ENCODE results near the gene EFNA5.

Gene EFNA5

DNA sequence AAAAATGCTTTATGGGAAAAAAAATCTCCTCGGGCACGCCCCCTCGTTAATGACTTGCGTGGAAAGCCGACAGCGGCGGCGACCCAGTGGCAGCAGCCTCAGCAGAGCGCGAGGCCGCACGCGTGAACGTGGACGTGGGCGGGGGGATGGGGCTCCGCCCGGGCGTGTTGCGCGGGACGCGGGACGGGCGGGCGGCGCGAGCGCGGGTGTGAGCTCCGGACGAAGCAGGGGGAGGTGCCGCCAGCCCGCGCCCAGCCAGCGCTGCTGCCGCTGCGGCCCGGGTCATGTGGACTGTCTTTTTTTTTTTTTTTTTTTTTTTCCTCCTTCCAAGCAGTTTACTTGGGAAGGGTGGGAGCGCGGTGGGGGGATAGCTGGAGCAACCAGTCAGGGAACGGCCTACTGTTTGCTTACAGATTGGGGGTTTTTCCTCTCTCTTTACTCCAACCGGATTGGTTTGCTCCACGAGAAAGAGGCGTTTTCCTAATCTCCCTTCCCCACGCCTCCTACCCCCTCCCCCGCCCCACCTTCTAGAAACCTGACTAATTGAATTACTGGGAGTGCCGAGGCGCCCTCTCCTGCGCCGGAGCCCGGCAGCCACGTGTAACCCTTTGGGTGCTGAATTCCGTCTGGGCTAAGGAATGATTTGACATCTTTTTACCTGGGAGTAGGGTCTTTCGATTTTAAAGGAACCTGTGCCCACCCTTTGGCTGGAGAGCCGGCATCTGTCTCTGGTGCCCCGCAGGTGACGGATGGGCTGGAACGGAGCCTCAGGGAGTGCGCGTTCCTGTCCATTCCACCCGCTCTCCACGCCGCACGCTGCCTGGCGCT lies 1.7 kb upstream of the EFNA5 start:
- no peak for DNase-seq (ENCODE audit: low read depth in 2 of 2)

DNA sequence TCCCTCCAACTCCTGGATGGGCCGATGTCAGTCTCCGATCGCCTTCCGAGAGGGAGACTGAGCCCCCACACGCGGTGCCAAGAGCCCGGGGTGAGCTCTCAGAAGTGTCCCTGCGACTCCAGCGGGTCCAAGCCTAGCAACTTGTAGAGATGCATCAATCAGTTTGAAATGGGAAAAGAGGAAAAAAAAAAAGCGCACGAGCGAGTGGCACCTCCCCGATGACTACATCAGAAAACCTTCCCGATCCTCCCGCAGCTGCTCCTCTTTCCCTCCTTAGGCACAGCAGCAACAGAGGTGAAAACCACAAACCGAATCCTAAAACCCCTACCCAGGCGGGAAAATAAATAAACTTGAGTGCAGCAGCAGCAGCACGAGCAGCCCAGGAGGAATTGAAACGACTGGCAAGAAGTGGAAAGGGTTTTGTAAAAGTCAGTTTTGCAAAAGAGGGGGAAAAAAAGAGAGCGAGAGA lies 1.0 kb upstream of the EFNA5 start:
- DNase-seq (ENCODE audit: low read depth in 2 of 2) = no peak

DNA sequence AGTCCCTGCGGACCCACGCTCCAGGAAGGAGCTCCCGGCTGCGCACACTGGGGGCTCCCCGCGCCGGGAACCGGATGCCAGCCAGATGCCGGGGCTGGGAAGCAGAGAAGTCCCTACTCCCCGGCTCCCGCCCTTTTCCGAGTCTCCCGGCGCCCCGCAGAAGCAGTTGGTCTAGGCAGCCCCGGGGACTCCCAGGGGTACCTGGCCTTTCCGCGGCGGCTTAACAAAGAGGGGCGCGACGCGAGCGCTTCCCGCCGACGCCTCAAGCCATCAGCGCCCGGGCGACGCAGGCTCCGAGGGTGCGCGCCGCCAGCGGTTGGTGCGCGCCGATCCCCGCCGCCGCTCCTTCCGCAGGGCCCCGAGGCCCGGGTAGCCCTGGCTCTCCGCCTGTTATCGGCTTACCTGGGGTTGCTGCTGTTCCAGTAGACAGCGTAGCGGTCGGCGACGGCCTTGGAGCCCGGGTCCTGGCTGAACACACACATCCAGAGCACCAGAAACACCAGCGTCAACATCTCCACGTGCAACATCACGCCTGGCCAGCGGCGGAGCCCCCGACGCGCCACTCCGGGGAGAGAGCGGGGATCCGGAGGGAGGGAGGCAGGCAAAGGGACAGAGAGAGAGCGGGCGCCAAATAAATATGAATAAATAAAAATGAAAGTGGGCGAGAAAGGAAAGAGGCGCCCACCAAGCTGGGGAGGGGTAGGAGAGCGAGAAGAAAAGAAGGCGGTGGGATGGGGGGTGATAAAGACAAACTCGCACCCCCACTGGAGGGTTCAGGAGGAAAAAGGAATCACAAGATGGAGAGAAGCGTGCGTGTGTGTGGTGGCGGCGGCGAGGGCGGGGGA lies 428 bp downstream of the EFNA5 start:
- DNase-seq (ENCODE audit: low read depth in 2 of 2) = no peak

DNA sequence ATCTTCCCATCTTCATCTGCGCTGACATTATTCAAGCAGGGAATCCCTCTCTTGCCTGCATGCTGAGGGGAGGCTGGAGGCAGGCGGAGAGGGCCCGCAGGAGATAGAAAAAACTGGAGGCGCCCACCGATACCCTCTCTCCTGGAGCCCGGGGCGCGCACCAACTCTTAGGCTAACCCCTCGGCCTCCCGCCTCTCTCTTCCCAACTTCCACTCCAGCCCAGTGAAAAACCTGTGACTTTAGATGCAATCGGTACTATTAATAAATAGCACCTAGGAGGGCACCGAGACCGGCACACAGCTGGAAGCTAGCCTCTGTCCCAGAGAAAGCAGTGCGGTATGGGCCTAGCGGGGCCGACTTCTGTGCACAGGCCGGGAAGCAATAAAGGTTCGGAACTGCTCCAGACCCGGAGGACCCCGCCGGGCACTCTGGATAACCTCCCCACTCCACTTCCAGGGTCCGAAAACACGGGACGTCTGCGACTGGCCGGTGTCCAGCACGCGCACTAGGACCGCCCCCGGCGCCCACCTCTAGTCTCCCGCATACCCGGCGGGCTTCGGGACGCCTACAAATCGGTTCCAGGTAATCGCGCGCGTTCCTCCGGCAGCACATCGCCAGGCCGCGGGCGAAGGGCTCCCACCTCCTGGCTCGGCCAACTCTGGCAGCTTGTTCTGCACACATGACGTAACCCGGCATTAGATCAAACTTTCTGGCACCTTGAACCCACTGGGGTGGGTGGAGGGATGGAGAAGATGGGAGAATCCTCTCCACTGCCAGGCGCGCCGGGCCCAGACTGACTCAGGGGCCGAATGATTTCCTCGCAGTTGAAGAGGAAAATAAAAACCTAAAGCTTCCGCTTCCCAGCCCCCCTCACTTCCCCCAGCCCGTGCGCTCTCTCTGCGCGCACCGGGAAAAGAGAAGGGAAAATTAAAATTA lies 1.4 kb downstream of the EFNA5 start:
- no peak for DNase-seq (ENCODE audit: low read depth in 2 of 2)

DNA sequence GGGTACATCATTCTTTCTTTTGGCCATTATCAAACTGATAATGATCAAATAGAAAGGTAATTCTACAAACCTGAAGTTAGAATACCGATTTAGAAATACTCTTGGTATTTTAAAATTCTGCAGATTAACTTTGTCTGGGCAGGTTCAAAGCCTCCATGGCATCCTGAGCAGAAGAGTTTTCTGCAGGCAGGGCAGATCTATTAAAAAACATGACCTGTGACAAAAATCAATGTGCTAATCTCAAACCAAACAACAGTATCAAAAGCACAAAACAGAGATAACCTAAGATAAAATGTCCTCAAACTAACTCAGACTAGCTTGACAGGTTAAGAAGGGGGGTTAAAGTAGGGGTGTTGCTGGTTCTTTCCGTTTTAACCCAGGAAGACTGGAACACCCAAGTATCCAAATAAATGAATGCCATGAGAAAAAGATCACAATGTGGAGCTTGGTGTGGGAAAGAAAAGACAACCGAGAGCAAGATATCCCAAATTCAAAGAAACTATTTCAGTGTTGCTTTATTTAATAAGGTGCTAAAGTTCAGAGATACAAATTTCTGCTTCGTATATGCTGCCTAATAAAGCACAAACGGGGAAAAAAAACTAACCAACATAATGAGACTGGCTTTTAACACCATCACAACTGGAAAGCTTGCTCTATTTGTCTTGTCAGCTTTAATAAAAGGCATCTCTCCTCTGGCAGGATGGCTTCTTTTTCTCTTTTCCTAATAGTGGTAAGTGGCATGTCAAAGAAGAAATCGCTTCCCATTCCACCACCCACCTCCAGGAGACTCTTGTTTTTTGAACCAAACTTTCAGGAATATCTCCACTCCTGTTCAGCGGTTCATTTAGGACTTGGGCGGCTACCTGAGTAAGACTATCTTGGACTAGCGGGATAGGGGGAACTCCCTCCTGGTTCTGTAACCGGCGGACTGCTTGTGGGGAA lies 2.3 kb downstream of the EFNA5 start:
- DNase-seq (ENCODE audit: low read depth in 2 of 2) = no peak

- no peak for DNase-seq (ENCODE audit: low read depth in 2 of 2)
Measured at GRCh38 chr5:107666051-107666655, 4.6 kb downstream of the EFNA5 start.

DNA sequence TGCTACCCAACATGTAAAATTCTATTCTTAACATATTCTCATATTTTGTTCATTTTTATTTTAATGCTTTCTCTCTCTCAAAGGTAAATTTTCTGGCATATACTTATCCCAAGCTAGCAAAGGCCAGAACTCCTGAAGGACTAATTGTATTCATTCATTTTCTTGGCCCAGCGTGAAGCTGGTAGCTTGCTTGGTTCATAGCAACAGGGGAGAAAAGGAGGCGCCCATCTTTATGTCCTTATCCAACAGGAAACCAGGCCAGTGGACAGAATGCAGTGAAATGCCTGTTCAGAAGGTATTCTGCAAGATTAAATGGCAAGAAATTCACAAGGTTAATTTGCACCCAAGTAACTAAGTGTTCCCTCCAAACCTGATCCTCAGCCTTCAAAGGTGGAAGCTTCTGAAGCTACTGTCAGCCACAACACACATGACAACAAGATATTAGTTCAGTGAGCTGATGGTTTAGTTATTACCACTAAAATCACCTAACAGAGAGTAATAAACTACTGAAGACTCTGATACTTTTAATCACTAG lies 5.6 kb downstream of the EFNA5 start:
- no peak for DNase-seq (ENCODE audit: low read depth in 2 of 2)

DNA sequence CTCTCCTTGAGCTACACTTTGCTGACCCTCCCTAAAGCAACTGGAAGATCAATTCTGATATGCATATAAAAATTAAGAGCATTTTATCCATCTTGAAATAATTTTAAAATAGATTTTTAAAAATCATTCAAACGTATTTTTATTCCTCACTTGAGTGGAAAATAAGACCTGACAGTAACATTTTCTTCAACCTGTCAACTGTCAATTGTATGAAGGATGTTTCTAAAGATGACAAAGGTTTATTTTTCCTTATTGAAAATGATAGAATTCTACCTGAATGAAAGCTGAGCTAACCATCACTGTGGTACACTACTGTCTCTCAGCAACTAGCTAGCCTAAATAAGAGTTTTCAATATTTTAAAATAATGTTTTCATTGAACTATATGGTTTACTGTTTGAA lies 7.0 kb downstream of the EFNA5 start:
- no peak for DNase-seq (ENCODE audit: low read depth in 2 of 2)

DNA sequence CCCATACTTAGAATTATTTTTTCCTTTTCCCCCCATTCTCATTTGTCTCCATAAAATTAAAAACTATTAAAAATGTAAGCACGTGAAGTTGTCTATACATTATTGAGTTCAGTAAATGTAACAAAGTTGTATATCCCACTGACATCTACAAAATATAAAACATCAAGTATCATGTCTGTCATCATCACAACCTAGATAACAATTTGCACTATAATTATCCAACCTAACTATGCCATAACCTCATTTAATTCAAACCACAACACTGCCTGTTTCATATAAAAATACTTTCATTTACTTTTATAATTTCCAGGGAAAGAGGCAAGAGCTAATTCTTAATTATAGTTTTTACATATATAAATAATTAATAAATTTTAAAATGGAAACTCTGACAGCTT lies 9.1 kb downstream of the EFNA5 start:
- no peak for DNase-seq (ENCODE audit: low read depth in 2 of 2)

GRCh38 chr5:107661038-107661649 lies 9.6 kb downstream of the EFNA5 start:
- no peak for DNase-seq (ENCODE audit: low read depth in 2 of 2)

- DNase-seq (ENCODE audit: low read depth in 2 of 2) = no peak
Measured at GRCh38 chr5:107658528-107658927, 12.2 kb downstream of the EFNA5 start.

DNA sequence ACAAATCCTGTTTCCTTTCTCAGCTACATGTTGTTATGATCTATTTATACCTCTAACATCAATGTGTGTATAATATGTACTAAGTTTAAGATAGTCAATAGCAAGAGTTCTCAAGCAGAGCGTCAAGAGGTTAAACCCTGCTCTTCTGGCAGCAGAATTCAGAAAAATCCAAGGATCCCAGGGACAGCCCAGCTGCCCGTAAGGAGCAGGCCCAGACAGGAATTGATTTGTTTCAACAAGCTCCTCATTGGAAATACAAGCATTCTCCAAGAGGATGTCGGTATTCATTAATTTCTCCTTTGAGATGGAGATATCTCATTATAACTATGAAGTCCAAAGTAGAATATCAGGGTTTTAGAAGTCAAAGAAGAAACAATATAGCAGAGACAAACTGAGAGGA lies 14.9 kb downstream of the EFNA5 start:
- DNase-seq (ENCODE audit: low read depth in 2 of 2) = no peak

DNA sequence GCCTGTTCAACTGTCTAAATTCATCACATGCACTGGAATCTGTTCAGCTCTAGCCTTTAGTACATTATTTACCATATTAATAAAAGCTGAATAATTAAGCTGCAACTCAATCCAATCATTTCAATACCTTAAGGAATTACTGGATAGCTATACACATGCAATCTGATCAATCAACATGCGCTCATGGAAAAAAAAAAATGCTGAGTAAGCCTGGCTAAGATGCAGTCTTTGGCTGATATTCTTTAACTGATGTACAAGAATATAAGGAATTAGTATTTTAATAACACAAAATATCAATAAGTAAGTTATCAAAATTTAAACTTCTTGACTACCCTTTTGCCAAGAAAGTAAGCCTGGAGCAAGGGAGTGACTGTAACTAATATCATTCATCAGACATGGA lies 15.9 kb downstream of the EFNA5 start:
- no peak for DNase-seq (ENCODE audit: low read depth in 2 of 2)

- no peak for DNase-seq (ENCODE audit: low read depth in 2 of 2)
Measured at GRCh38 chr5:107653685-107654084, 17.1 kb downstream of the EFNA5 start.

GRCh38 chr5:107652839-107653607 lies 17.7 kb downstream of the EFNA5 start:
- no peak for DNase-seq (ENCODE audit: low read depth in 2 of 2)

DNA sequence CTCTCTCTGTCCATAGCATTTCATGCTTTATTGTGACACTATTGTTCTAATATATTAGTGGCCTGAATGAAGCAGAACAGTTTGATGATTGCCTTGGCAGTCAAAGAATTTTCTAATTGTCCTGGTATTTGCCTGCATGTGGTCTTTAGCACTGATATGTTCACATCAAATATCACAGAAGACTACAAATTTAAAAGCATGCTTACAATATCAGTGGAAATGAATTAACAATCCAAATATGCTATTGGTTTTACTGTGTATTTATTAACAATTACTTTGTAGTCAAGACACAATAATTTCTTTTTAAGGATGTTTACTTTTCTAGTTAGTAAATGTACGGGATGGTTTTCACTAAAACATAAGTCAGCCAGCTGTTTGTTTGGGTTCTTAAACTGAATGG lies 18.3 kb downstream of the EFNA5 start:
- no peak for DNase-seq (ENCODE audit: low read depth in 2 of 2)

- DNase-seq (ENCODE audit: low read depth in 2 of 2) = no peak
Measured at GRCh38 chr5:107651325-107651724, 19.4 kb downstream of the EFNA5 start.

DNA sequence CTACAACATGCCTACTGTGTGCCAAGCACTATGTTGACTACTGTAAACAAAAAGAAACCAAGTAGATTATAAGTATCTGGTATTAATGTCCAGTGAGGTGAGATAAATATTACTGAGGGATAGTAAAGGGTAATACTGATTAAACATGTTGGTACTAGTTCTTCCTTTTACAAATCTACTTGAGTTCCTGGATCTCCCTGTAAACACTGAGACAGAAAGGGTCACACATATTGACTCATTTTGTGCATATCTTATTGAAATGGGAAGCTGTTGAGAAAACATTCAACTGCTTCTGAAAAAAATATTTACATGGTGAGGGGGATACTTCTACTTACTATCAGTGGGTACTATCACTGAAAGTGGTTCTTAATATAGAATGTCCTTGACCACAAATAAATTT lies 24.3 kb downstream of the EFNA5 start:
- no peak for DNase-seq (ENCODE audit: low read depth in 2 of 2)

DNA sequence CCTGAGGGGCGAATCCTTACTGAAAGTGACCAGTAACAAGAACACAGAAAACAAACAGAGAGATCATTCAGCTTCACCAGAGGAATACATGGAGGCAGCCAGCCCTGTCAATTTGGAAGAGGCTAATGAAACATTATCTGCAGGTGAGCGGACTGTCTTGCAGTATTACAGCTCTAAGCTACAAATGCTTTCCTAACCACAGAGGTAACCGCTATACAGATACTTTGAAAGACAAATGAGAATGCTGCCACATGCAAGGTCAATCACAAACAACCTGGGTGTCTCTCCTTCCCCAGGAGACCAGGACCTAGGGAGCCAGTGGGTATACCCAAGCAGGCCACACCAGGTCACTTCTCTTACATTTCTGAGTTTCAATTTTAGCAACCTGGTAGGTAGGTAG lies 30.2 kb downstream of the EFNA5 start:
- DNase-seq (ENCODE audit: low read depth in 2 of 2) = no peak

All from activated CD8-positive, alpha-beta memory T cell treated with anti-CD3 and anti-CD28 coated beads for 4 hours (primary cell).